ELR (cell line): ENCODE data around the gene TCP11.
A peak's percentile ranks its signal among the peaks of the same experiment; 100 is the strongest.

Source experiments
- DNase-seq: peaks from one replicate; pipeline ENCODE4 v3.0.0-alpha.2; 2015; ENCODE audit warnings: low read depth

Gene TCP11

DNA sequence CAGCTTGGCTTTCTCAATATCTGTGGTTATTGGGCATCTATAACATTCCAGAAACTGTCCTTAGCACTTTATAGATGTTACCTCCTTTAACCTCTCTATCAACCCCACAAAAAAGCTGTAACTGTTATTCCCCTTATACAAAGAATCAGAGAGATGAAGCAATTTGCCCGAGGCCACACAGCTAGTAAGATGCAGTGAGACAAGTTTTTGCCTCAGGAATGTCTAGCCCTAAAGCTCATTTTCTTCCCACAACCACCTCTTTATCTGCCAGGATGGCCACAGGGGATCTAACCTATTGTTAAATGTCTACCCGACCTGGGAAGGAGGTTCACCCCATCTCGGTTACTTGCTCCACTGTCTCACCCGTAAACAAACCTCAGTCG is 31.9 kb upstream of the TCP11 start:
- peak; percentile 60 for DNase-seq

DNA sequence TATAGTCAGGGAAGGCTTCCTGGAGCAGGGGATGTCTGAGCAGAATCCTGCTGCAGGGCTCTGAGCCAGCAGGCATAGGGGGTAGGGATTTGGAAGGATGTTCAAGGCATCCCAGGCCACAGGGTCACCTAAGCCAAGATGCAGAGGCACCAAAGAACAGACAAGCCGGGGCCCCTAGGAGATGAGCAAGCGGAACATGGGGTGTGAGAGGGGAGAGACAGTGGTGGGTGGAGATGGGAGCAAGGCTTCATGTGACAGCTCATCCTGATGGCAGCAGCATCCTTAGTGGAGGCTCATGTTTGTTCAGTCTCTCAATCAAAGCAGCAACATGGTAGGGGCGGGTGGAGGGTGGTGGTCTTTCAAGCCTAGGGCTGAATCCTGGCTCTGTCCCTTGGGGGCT is 29.8 kb upstream of the TCP11 start:
- DNase-seq: peak; percentile 67

DNA sequence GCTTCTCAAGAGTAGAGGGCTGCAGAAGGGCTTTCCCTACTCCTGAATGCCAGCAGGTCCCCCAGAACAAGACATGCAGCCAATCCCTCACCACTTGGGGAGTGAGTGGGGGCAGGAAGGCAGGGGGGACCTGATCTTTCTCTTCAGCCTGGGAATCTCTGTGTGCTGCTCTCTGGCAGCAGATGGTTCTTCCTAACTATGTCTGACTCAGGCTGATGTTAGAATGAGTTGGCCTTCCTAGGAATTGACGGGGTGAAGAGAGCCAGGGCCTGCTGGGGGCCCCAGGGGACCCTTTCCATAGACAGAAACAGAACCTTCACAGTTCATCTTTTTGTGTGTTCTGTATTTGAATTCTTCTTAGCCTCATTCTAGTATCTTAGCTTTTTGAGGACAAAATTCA is 29.0 kb upstream of the TCP11 start:
- DNase-seq: peak; percentile 86

DNA sequence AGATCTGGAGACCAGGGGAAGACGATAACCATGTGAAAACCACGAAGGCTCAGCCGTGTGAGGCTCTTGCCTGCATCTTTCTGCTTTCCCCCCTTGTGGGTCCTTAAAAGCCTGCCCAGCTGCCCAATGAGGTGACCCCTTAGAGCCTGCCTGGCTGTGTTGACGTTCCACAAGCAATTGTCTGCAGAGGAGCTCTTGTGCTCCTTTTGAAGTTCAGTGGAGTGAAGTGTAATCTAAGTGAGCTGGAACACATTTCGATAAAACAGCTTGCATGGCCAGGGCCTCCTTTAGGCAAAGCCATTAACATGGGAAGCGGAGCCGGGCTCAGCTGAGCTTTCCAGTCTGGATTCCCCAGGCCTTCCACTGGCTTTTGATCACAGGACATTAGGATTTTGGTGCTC is 27.3 kb upstream of the TCP11 start:
- no peak for DNase-seq

DNA sequence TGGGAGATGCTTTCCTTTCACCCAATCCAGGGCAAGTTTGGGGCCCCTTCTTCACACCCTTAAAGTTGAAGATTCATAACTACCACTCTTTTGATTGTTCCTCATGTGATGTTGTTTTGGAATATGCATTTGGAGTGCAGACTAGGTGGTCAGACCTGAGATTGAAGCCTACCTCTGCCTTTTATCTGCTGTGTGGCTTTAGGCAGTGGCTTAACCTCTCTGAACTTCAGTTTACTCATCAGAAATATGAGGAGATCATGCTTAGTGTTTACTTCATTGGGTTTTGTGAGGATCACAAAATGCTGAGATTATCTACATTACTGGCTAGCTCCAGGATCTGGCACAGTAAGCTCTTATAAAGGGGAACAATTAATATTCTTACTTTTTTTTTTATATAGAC is 26.4 kb upstream of the TCP11 start:
- no peak for DNase-seq

DNA sequence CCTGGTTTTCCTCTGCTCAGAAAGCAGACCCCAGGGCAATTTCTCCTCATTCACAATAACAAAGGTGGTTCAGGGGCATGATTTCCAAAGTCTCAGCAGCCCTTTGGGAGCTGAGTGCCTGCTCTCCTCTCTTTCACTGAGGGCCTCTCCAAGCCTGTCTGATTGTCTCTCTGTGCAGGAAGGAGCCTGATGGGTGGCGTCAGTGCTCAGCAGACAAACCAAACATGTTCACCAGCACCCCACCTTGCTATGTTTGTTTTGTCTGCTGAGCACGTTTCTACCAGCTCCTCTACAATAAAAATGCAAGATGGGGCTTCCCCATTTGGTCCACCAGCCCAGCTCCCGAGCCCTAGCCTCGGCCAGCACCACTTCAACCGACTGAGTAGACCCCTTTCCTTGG is 25.4 kb upstream of the TCP11 start:
- no peak for DNase-seq

DNA sequence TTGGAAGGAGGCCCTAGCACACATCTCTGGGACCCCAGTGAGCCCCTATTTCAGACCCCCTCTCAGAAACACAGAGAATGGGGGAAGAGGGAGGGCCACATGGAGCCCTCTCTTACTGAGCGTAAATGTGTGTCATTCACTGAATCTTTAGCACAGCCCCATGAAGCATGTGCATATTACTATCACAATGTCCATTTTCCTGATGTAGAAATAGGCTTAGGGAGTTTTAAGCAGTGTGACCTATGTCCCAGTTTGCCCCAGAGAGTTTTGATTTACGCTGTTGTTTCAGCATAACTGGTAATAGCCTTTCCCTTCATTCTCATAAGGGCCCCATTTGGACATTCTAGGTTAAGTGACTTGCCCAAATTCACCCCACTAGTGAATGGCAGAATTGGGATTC is 25.0 kb upstream of the TCP11 start:
- DNase-seq: no peak

DNA sequence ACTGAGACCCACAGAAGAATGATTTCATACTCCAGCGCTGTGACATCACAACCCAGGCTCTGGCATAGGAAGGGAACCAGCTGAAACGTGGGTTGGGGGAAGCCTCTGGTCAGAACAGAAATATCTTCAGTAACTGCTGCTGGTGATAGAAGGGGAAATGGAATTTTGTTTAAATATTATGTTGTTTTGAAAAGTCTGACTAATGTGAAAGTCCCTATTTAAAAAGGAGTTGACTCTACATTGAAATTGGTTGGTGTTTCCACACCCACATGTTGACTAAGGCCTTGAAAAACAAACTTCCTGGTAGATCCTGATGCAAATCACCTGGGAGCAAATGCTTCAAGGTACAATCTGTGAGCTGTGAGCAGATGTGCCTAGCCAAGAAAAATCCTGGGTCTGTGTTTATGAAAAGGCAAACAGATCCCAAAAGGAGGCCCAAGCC is 24.5 kb upstream of the TCP11 start:
- peak; percentile 62 for DNase-seq

DNA sequence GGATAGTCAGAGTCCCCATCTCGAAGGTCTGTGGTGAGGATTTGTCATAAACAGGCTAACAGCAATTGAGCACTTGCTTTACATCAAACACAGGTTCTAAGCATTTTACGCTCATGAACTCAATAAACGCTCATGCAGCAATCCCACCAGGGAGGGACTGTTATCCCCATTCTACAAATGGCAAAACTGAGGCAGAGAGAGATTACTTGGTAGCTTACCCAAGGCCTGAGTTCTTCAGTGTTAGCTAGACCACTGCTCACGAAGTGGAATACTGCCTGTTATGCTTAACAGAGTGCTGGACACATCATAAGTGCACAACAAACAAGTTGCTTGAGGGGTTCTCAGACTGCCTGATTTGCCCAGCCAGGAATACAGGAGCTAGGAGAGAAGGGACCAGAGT is 23.7 kb upstream of the TCP11 start:
- DNase-seq: no peak

DNA sequence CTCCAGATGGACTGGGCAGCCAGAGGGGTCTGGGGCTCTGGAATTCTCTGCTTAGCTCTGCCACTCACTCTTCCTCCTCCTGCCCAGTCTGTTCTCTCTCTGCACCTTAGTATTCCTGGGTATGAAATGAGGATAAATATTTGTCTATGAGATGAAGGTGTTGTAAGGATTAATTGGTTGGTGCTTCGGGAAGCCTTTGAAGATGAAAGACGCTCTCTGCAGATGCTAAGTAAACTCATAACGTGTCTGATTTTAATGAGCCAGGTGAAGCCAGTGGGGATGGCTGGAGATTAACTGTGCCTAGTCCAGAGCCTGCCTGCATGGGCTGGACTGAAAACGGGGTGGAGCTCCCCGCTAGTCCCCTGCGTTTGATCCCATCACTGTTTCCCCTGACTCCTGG is 23.1 kb upstream of the TCP11 start:
- DNase-seq: no peak

DNA sequence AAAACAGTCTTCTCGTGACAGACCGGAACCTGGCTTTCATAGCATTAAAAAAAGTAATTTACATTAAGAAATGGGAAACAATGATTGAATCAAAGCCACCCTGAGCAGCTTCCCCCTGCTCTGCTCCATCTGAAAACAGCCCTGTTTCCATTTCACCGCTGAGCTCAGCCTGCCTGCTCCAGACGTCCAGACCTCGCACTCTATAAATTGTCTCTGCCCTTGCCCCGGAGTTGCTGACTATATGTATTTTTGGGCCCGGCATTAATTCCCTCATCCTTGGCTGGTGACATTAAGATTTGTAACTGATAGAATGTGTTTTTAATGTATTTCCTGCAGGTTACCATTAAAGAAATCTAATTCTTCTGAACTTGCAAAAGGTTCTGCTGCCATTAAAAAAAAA is 22.7 kb upstream of the TCP11 start:
- no peak for DNase-seq

DNA sequence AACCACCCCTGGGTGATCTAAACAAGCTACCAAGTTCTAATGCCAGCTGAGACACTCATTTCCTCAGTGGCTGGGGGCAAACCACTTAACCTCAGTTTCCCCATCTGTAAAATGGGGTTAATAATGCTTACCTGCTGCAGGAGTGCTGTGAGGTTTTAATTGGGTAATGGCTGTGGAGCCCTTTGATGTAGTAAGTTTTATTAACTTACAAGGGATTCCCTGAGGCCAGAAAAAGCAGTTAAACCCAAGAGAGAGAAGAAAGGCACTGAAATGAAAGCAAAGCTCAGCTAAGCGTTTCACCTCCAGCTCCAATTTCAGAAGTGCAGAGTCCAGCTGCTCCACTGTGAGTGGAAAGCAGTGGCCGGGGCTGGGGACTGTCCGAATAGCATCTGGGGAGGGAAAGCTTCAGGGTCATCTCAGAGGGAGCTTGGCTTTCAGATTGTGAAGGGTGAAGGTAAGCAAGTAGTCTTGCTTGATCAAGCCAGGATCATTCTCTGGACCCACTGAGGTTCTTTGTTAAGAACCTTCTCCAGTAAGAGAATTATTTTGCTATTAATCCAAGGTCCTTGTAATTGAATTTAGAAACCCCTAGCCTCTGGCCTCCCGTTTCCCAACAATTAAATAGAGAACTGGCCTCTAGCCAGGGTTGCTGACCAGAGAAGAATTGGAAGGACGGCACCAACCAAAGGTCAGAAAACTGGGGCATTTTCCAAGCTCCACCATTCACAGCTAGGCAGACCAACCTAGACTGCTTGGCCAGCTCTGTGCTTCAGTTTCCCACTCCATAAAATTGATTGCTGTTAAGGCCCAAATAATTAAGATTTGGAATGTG is 20.9 kb upstream of the TCP11 start:
- DNase-seq: no peak

DNA sequence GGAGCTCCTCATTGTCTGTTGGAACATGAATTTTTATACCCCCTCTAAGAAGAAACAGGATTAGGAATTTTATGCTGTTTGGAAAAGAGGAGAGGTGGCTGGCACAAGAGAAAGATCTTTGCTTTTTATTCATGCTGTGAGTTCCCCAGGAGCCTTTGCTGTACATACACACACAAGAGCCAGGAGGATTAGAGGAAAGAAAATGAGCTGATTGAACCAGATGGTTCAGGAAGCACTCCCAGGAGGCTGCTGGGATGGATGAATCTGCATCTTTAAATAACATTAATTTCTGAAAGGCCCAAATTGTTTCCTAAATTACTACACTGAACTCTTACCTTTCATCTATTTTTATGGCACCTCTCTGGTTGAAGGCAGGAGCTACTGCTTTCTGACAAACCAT is 20.1 kb upstream of the TCP11 start:
- DNase-seq: no peak

DNA sequence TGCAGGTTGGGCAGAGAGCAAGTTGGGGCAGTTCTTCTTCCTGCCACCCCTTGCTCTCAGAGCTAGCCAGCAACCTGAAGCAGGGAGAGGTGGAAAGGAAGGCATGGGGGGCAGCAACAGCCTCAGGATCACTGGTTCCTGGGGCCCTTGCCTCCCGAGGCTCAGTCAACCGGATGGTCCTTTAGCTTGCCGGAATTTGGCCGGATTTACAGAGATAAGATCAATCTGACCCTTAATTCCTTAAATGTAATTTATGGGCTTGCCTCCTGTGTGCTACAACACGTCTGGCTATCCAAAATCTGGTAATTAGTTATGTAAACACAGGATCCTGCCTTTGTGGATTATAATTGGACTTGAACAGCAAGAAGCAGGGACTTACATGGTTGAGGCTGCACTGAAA is 19.5 kb upstream of the TCP11 start:
- DNase-seq: no peak

DNA sequence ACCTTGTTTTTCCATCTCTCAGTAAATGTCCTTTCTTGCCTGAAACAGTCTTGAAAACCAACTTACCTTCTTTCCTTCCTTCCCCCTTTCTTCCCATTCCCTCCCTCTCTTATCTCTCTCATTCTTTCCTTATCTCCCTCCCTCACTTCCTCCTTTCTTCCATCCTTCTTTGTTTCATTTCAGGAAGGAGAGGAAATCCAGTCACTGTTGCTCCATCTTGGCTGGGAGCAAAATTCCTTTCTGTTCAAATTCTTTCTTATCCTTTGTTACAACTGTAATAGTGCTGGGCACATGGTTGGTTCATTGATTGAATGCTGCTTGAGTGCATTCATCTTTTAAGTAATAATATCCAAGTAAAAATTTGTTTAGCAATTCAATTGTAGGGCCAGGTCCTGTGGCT is 17.4 kb upstream of the TCP11 start:
- no peak for DNase-seq

DNA sequence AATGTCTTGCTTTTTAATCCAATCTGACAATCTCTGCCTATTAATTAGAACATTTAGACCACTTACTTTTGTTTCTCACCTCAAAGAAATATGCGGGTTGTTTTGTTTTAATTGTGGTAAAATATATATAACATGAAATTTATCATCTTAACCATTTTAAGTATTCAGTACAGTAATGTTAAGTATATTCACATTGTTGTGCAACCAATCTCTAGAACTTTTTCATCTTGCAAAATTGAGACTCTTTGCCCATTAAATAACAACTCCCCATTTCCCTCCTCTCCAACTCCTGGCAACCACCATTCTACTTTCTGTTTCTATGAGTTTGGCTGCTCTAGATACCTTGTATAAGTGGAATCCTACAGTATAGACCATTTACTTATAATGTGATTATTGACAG is 13.8 kb upstream of the TCP11 start:
- no peak for DNase-seq

DNA sequence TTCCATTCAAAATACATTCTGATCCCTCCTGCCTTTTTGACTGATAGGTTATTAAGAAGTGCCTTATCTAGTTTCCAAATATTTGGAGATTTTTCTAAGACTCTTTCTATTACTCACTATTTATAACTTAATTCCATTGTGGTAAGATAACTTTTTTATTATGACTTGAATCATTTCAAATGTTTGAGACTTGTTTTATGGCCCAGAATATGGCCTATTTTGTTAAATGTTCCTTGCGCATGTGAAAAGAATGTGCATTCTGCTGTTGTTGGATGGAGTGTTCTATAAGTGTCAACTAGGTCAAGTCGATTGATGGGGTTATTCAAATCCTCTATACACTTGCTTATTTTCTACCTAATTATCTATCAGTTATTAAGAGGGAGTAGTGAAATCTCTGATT is 13.1 kb upstream of the TCP11 start:
- DNase-seq: no peak

DNA sequence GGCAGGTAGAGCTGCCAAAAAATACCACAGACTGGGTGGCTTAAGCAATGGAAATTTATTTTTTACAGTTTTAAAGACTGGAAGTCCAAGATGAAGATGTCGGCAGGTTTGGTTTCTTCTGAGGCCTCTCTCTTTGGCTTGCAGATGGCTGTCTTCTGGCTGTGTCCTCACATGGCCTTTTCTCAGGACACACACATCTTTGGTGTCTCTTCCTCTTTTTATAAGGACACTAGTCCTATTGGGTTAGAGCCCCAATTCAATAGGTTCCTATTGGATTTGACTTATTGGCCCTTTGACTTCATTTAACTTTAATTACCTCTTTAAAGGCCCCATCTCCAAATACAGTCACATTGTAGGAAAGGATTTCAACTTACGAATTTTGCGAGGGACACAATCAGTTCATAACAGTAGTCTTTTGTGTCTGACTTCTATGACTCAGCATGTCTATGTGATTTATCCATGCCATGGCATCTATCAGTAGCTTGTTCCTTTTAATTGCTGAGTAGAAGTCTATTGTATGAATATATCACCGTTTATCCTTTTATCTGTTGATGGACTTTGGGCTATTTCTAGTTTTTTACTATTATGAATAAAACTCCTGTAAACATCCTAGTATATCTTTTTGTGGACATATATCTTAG is 11.0 kb upstream of the TCP11 start:
- peak; percentile 59 for DNase-seq

DNA sequence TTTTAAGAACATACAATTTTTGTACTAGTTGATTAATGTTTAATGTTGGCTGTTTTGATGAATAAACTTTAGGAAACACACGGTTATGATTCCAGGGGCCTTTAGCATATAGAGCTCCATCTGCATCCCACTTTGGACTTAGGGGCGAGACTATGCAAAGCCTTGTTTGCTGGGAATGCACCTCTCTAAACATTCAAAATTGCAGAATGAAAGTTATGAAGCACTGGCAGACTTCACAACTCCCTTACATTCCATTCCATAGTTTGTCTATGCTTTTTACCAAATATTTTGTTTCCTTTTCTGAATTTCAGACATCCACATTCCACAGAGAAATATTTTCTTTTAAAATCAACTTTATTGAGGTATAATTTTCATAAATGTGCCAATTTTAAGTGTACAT is 10.3 kb upstream of the TCP11 start:
- no peak for DNase-seq

DNA sequence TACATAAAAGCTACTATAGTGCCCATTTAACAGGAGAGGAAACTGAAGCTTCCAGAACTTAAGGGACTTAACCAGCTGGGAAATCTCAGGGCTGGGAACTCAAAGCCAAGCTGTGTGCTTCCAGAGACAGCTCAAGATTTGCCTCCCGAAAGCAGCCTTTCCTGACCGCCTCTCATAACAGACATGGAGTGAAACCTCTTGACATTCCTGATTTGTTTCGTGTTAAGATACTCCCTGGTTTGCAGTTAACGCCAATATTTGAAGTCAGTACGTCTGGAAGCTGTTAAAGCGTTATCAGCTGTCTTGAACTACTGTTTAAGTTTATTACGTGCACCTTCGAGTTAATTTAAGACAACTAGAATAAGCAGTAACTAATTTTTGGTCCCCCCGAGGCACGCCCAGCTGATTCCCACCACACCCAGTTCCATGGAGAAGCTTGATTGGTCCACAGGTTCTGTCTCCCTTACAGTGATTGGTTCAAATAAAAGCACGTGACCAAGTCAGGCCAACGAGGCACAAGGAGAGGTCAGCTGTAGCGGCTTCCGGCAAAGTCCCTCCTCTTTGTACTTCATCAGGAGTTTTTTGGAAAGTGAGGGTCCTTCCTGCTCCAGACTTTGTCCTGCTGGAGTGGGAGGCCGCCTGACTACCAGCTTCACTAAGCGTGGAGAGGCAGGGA is 8.9 kb upstream of the TCP11 start:
- no peak for DNase-seq

DNA sequence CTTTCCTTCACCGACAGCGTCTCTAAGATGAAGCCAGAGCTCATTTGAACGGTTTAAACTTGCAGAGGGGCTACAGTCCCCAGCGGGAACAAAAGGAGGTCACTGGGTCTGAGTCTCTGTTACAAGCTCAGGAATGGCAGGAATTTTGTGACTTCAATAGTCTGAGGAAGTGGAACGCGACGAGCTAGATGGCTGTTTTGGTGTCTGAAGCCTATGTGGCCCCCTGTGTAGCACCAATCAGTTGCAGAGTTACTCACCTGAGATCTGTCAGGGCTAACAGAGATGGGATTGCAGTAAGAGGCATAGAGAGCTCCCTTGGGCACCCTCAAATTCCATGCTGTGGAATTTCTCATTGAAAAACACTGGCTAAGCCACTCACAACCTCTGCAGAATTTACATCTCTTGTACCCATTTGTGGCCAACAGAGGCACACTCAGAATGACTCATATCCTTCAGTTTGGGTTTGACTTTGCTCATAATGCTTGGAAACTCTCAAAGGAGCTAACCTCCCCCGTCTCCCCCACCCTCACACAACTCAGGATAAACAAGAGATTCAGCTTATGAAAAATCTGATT is 7.1 kb upstream of the TCP11 start:
- DNase-seq: peak; percentile 86

DNA sequence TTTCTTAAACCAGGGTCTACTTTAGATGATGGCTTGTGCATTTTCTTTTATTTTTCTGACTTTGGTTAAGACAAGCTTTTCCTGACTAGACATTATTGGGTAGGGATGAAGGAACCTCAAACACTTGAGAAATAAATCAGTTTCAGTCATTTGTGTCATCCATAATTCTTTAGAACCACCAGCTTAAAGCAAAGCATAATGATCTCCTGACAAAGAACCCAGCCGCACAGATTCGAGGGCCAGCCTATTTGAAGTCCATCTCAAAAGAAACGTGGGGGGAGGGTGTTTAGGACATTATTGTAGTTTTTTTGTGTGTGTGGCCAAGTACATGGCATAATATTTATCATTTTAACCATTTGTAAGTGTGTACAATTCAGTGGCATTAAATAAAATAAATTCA is 6.3 kb upstream of the TCP11 start:
- DNase-seq: no peak

DNA sequence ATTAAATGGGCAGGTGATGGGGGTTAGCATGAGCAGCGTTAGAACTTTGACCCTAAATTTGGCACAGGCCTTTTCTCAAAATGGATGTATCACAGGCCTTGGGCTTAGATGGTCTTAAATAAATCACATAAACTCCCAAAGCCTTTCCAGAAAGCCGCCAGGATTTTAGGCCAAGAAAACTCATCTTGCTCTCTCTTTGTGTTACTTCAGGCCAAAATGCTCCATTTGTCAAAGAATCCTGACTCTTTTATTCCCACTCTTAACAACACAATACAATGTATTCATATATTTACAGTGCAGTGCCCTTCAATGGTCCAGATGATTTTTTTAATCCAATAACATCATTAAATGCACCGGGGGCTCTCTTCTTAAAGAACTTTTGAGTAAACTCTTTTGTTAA is 5.9 kb upstream of the TCP11 start:
- DNase-seq: no peak
